NOMO-1 treated with dmso at 0.1 percent for 144 hours (cell line): ENCODE data around the gene ZBTB7B.
"Not testable (repeated sequence)": the region's sequence is repeated elsewhere in the genome, so short reads cannot be mapped to it uniquely, and the experiment has no call there.

ENCODE experiments used
- DNase-seq: peaks from one replicate; lab custom pipeline; 2025; ENCODE audit not compliant: unreplicated experiment; lab: John Stamatoyannopoulos, UW

The ZBTB7B gene

GRCh38 chr1:154988058-154988954 lies 14.3 kb upstream of the ZBTB7B start:
- no peak for DNase-seq

DNA sequence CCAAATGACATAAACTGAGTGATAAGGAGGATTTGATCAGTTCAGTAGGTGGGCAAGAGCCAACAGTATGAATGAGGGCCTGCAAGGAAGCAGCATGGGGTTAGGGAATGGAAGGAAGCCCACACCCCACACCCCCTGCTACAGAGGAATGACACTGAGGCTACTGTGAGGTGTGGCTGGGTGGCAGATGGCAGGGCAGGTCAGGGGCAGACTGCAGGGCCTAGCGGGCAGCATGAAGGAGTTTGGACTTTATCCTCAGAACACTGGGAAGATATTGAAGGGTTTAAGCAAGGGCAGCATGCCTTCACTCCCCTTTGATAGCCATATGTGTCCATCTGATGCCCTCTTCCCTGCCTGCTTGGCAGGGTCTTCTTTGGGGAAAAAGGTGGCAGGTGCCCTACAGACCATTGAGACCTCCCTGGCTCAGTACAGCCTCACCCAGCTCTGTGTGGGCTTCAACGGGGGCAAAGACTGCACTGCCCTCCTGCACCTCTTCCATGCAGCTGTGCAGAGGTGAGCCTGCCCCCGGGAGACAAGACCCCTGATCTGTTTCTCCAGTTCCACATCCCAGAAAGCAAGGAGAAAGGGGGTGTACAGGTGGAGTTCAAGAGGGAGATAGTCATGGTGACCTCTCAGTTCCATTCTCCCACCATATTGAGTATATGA lies 13.3 kb upstream of the ZBTB7B start:
- DNase-seq = no peak

- no peak for DNase-seq
Measured at GRCh38 chr1:154990276-154990675, 12.3 kb upstream of the ZBTB7B start.

- DNase-seq = no peak
Measured at GRCh38 chr1:154992721-154993571, 9.7 kb upstream of the ZBTB7B start.

GRCh38 chr1:154993572-154994268 lies 8.9 kb upstream of the ZBTB7B start, which contains the start of gene LENEP:
Gene LENEP (plus strand): TSS chr1:154993586. CDS start chr1:154993608, 22 bp downstream.
- no peak for DNase-seq

DNA sequence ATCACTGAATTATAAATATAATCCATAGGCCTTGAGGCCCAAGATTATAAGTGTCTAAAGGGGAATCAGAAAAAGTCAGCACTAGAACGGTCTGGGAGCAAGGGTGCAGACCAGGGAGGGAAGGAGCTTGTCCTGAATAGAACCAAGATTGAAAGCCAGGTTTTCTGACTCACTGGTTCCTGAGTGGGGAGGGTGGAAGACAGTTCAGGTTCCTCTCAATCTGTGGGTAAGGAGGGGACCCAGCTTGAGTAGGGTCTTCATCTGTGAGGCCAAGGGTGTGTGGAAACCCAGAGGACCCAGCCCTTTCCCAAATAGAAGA lies 8.4 kb upstream of the ZBTB7B start:
- DNase-seq = no peak

DNA sequence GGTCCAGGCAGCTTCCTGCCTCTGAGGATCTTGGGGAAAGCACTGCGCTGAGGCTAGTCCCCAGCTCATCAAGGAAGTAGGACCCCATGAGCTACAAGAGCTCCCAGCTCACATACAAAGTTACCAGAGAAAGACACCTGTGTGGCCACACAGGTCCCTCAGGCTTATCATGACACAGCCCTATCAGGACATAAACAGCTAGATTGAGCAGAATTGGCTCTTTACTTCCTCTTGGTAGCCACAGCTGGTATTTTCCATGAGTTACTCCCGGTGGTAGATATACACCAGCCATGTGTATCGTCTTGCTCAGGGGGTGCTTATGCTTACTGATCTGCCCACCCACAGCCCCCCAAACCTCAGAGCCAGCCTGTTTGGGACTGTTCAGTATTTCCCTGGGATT lies 8.0 kb upstream of the ZBTB7B start:
- DNase-seq = no peak

DNA sequence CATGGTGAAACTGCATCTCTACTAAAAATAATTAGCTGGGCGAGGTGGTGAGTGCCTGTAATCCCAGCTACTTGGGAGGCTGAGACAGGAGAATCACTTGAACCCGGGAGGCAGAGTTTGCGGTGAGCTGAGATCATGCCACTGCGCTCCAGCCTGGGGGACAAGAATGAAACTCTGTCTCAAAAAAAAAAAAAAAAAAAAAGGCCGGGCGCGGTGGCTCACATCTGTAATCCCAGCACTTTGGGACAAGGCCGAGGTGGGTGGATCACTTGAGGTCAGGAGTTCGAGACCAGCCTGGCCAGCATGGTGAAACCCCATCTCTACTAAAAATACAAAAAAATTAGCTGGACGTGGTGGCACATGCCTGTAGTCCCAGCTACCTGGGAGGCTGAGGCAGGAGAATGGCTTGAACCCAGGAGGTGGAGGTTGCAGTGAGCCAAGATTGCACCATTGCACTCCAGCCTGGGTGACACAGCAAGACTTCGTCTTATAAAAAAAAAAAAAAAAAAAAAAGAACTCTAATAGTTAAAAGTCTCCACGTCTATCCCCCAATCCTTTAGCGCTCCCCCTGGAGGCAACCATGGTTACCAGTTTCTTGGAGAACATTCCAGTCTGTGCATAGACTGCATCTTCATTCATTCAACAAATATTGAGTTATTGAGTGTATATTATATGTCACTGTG lies 7.2 kb upstream of the ZBTB7B start:
- DNase-seq = not testable (repeated sequence)

DNA sequence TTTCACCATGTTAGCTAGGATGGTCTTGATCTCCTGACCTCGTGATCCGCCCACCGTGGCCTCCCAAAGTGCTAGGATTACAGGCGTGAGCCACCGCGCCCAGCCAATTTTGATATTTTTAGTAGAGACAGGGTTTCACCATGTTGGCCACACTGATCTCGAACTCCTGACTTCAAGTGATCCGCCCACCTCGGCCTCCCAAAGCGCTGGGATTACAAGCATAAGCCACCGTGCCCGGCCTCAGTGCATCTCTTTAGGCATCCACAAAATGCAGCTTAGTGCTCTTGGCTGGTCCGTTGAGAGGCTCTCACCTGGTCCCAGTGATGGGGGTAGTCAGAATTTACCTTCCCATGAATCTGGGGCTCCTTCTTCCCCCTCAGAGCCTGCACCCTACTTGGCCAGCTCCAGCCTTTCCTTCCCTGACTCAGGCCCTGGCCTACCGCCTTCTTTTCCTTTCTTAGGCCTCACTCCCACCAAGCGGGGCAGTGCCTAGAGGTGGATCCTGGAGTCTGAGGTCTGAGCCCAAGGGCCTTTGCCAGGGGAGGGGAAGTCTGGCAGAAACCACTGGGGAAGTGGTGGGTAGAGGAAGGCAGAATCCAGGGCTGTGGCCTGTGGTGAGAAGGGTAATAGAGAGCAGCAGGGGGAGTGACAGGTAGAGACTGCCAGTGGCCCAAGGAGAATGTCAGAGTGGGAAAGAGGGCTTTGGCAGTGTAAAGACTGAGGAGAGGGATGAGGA lies 5.5 kb upstream of the ZBTB7B start:
- DNase-seq = no peak

DNA sequence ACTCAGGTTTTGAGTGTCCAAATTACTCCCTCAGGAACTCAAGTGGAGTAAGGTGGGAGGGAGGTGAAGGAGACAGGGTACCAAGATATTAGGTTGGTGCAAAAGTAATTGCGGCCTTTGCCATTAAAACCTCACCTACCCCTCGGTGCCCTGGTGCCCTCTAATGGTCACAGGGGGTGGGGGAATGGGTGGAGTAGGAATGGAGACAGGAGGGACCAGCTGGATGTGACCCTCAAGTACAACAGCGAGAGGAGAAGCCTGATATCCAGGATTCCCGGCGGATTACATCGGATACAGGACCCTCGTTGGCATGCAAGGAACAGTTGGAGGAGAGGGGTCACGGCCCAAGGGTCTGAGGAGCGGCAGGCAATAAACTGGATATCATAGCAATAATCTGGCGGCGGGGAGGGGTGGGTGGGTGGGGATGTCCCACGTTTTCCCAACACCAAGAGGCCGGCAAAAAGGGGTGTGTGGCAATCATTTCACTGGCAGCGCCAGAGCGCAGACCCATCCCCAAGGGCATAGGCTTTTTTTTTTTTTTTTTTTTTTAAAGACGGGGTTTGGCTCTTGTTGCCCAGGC lies 4.3 kb upstream of the ZBTB7B start:
- no peak for DNase-seq

DNA sequence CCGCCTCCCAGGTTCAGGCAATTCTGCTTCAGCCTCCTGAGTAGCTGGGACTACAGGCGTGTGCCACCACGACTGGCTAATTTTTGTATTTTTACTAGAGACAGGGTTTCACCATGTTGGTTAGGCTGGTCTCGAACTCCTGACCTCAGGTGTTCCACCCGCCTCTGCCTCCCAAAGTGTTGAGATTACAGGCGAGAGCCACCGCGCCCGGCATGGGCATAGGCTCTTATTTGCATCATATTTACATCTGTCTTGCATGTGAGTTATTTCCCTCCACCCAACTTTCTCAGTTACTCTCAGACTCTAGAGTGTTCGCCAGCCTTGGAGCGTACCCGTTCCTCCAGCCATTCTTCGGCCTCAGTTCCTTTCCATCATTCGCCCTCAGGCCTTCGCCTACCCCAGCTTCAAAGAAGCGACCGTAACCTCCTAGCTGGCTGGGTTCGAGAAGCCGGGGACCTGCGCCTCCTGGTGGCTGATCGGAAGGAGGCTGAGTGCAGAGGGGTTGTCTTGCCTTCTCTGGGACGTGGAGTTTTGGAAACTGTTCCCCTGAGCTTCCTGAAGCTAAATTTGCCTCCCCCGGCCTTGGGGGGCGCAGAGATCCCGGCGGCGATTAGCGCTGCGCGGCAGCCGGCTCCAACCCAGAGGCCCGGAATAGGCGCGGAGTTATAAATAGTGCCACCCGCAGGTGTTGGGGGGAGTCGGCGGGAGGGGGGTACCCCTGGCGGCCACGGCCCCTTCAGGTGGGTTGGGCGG lies 3.6 kb upstream of the ZBTB7B start:
- peak; percentile 57 for DNase-seq

- no peak for DNase-seq
Measured at GRCh38 chr1:154999571-155000410, 2.8 kb upstream of the ZBTB7B start.

GRCh38 chr1:155000411-155000725 lies 2.2 kb upstream of the ZBTB7B start:
- DNase-seq = no peak

- peak; percentile 81 for DNase-seq
Measured at GRCh38 chr1:155000726-155001424, 1.7 kb upstream of the ZBTB7B start.

GRCh38 chr1:155001425-155001674 lies 1.3 kb upstream of the ZBTB7B start:
- peak; percentile 64 for DNase-seq

GRCh38 chr1:155001675-155002463 lies 733 bp upstream of the ZBTB7B start:
- DNase-seq = peak; percentile 99
